ENCODE results near the gene MYO10. TPM values are rescaled to one million over a fixed set of nuclear protein-coding genes. Genes with fewer than 3 reads are reported as not detected.

Gene MYO10
- total RNA-seq, 1 experiment from 2014 or later, result 89.8 TPM

GRCh38 chr5:16781828-16782626, 154.1 kb downstream of the MYO10 start (continued):
- no peak for TF ChIP-seq NFYB (CRISPR knock-in tag; conservative IDR thresholded peaks at IDR 0.05; ENCODE audit: low read depth)
- no peak for TF ChIP-seq IRF2 (CRISPR knock-in tag; IDR thresholded peaks at IDR 0.05; ENCODE audit: borderline replicate concordance, low read depth)
- no peak for TF ChIP-seq ZNF138 (CRISPR knock-in tag; conservative IDR thresholded peaks at IDR 0.05)
- TF ChIP-seq HMGA2 (CRISPR knock-in tag; IDR thresholded peaks at IDR 0.05), result no peak
- TF ChIP-seq AFF4 (CRISPR knock-in tag; IDR thresholded peaks at IDR 0.05; ENCODE audit: borderline replicate concordance), result no peak
- TF ChIP-seq ATF2 (CRISPR knock-in tag; IDR thresholded peaks at IDR 0.05; ENCODE audit: borderline replicate concordance, low read depth), result no peak
- no peak for TF ChIP-seq HMGXB4 (CRISPR knock-in tag; IDR thresholded peaks at IDR 0.05)
- no peak for TF ChIP-seq E2F5 (CRISPR knock-in tag; IDR thresholded peaks at IDR 0.05)
- no peak for TF ChIP-seq JAZF1 (CRISPR knock-in tag; IDR thresholded peaks at IDR 0.05)

GRCh38 chr5:16780325-16780724, 155.8 kb downstream of the MYO10 start:
- no peak overlapping the region for H3K4me3 Mint-ChIP-seq
- ATAC-seq, result no peak
- ChIA-PET POLR2A (no interaction called here), CTCF (no interaction called here)
- peaks cover 6% of the 10 kb centered on the region for H3K36me3 Mint-ChIP-seq
- DNase-seq (ENCODE audit: low spot score), result no peak
- no peaks in the 10 kb centered on the region for H3K27me3 Mint-ChIP-seq (ENCODE audit: low read depth)
- peaks cover 38% of the 10 kb centered on the region for H3K4me1 Mint-ChIP-seq
- H3K27ac Mint-ChIP-seq, result no peak overlapping the region
- no peaks in the 10 kb centered on the region for H3K9me3 Mint-ChIP-seq
- TF ChIP-seq PRRX2 (CRISPR knock-in tag; IDR thresholded peaks at IDR 0.05) (no peak), FOXJ3 (CRISPR knock-in tag; IDR thresholded peaks at IDR 0.05; ENCODE audit: borderline replicate concordance) (no peak), MYBL2 (CRISPR knock-in tag; IDR thresholded peaks at IDR 0.05) (no peak), GTF2I (CRISPR knock-in tag; conservative IDR thresholded peaks at IDR 0.05) (no peak), ZMAT4 (CRISPR knock-in tag; IDR thresholded peaks at IDR 0.05) (no peak), NR1H2 (CRISPR knock-in tag; IDR thresholded peaks at IDR 0.05) (no peak), MLX (CRISPR knock-in tag; IDR thresholded peaks at IDR 0.05) (no peak), FOXK1 (CRISPR knock-in tag; IDR thresholded peaks at IDR 0.05) (no peak), ZBTB43 (CRISPR knock-in tag; IDR thresholded peaks at IDR 0.05) (no peak), SP1 (CRISPR knock-in tag; conservative IDR thresholded peaks at IDR 0.05) (no peak), NFE2L1 (CRISPR knock-in tag; IDR thresholded peaks at IDR 0.05) (no peak), ZNF317 (CRISPR knock-in tag; IDR thresholded peaks at IDR 0.05; ENCODE audit: borderline replicate concordance, low read depth) (no peak), JUN (CRISPR knock-in tag; IDR thresholded peaks at IDR 0.05) (no peak), ATF6 (CRISPR knock-in tag; IDR thresholded peaks at IDR 0.05) (no peak), OVOL2 (CRISPR knock-in tag; IDR thresholded peaks at IDR 0.05; ENCODE audit: borderline replicate concordance) (no peak), SMAD4 (CRISPR knock-in tag; IDR thresholded peaks at IDR 0.05) (no peak)
